Liver (tissue), 9 donors: ENCODE data around the gene SUPT16H. TPM values are rescaled to one million over a fixed set of nuclear protein-coding genes. Genes with fewer than 3 reads are reported as not detected.

ENCODE experiments used
- DNase-seq: peaks from one replicate; pipeline ENCODE4 v3.0.0-alpha.2; 2017; ENCODE audit warnings: low spot score
- H3K27ac ChIP-seq, 2 donors: one replicate each; pipeline ENCODE4 v1.7.0; 2013; ENCODE audit warnings: inconsistent platforms in 2 of 2, low read length in 2 of 2, control low read depth in 1 of 2, low read depth in 1 of 2, mild to moderate bottlenecking in 1 of 2
- H3K27me3 ChIP-seq, 4 donors: one replicate each; pipeline versions ENCODE4 v1.6.1 to v1.7.0; 2013; ENCODE audit warnings: low read length in 3 of 4, inconsistent platforms in 1 of 4, mild to moderate bottlenecking in 1 of 4, moderate library complexity in 1 of 4; ENCODE audit not compliant: control insufficient read depth in 4 of 4, insufficient read depth in 4 of 4
- H3K36me3 ChIP-seq, 4 donors: one replicate each; pipeline versions ENCODE4 v1.6.1 to v1.7.0; 2013; ENCODE audit warnings: low read length in 3 of 4, mild to moderate bottlenecking in 3 of 4, low read depth in 1 of 4, moderate library complexity in 1 of 4; ENCODE audit not compliant: control insufficient read depth in 4 of 4, insufficient read depth in 3 of 4
- H3K4me1 ChIP-seq, 4 donors: one replicate each; pipeline versions ENCODE4 v1.6.1 to v1.7.0; 2013; ENCODE audit warnings: low read length in 3 of 4, mild to moderate bottlenecking in 3 of 4, moderate library complexity in 1 of 4; ENCODE audit not compliant: control insufficient read depth in 4 of 4, insufficient read depth in 4 of 4
- H3K4me3 ChIP-seq, 3 donors: one replicate each; pipeline versions ENCODE4 v1.6.1 to v1.7.0; 2013; ENCODE audit warnings: low read length in 3 of 3, control low read depth in 1 of 3, low read depth in 1 of 3, mild to moderate bottlenecking in 1 of 3
- H3K9ac ChIP-seq, 2 donors: one replicate each; pipeline ENCODE4 v1.7.0; 2013; ENCODE audit warnings: low read length in 2 of 2, mild to moderate bottlenecking in 2 of 2, moderate library complexity in 2 of 2, control low read depth in 1 of 2, low read depth in 1 of 2
- H3K9me3 ChIP-seq, 4 donors: one replicate each; pipeline versions ENCODE4 v1.6.1 to v1.7.0; 2013; ENCODE audit warnings: low read length in 3 of 4; ENCODE audit not compliant: control insufficient read depth in 4 of 4
- ATF3 ChIP-seq: IDR thresholded peaks from 2 replicates; pipeline ENCODE4 v1.6.1; 2016; ENCODE audit warnings: antibody characterized with exemption
- CTCF ChIP-seq: fragments of 150-350 bp; IDR thresholded peaks from 2 replicates; pipeline ENCODE4 v1.5.1; 2017; ENCODE audit warnings: improper control_type of control experiment, low read depth, low read length; ENCODE audit not compliant: missing input control
- FOXA2 ChIP-seq: IDR thresholded peaks from 2 replicates; pipeline ENCODE4 v1.6.1; 2016; ENCODE audit warnings: antibody characterized with exemption
- GABPA ChIP-seq, 2 donors: IDR thresholded peaks in 1 of 2; conservative IDR thresholded peaks in 1 of 2; 2 replicates each; pipeline ENCODE4 v1.6.1; 2016; ENCODE audit warnings: antibody characterized with exemption in 2 of 2, mild to moderate bottlenecking in 1 of 2, moderate library complexity in 1 of 2
- HNF4G ChIP-seq: IDR thresholded peaks from 2 replicates; pipeline ENCODE4 v1.6.1; 2016; ENCODE audit warnings: antibody characterized with exemption
- MAX ChIP-seq: IDR thresholded peaks from 2 replicates; pipeline ENCODE4 v1.6.1; 2016; ENCODE audit warnings: antibody characterized with exemption
- NR2F2 ChIP-seq: IDR thresholded peaks from 2 replicates; pipeline ENCODE4 v1.6.1; 2016; ENCODE audit warnings: antibody characterized with exemption
- RXRA ChIP-seq, 2 donors: IDR thresholded peaks; 2 replicates each; pipeline ENCODE4 v1.6.1; 2017 to 2018; ENCODE audit warnings: antibody characterized with exemption in 2 of 2, mild to moderate bottlenecking in 1 of 2
- TAF1 ChIP-seq: conservative IDR thresholded peaks from 2 replicates; pipeline ENCODE4 v1.6.1; 2016; ENCODE audit warnings: antibody characterized with exemption, mild to moderate bottlenecking
- YY1 ChIP-seq: IDR thresholded peaks from 2 replicates; pipeline ENCODE4 v1.6.1; 2016; ENCODE audit warnings: antibody characterized with exemption, mild to moderate bottlenecking
- ZBTB33 ChIP-seq: IDR thresholded peaks from 2 replicates; pipeline ENCODE4 v1.6.1; 2016; ENCODE audit warnings: antibody characterized with exemption
- WGBS: extraction: QIAGEN DNeasy Blood & Tissue Kit; methylation state at CpG from one replicate; pipeline ENCODE4 v1.1.7; 2013; 5-methylcytosine and 5-hydroxymethylcytosine counted together
- polyA plus RNA-seq, 2 donors: library from polyadenylated mRNA; stranded (reverse) in 1 of 2; unstranded in 1 of 2; fragments of 200-250 nt in 1 of 2; fragments of >200 nt in 1 of 2; fragmentation: Nextera tagmentation in 1 of 2; extraction: Ambion mirVana in 1 of 2; gene quantifications; one replicate each; pipeline versions ENCODE4 v1.2.1 to v1.2.3, GENCODE V29; 2013 to 2015
- total RNA-seq, 2 donors: library from RNA; depleted of rRNA; stranded (reverse); fragments of >200 nt; gene quantifications; one replicate each; pipeline ENCODE4 v1.2.3, GENCODE V29; 2014
- donor health status: healthy.
- donor health status: healthy.
- donor health status: healthy.
- donor health status: healthy.
- donor health status: healthy.

The SUPT16H gene
- total and polyA plus RNA-seq, 4 donors = 18.6 to 51.6 (median 23.9) TPM

GRCh38 chr14:21346532-21347135 lies 37.2 kb downstream of the SUPT16H start:
- Histone ChIP-seq H3K36me3 (peaks cover 0 to 11% (median 4%) of the 10 kb centered on the region in 4 donors), H3K27ac (no peak overlapping the region), H3K9ac (no peak overlapping the region), H3K9me3 (no peaks in the 10 kb centered on the region), H3K4me3 (no peak overlapping the region), H3K27me3 (no peaks in the 10 kb centered on the region), H3K4me1 (no peaks in the 10 kb centered on the region)
- no peak for DNase-seq
- no peak for TF ChIP-seq MAX
- TF ChIP-seq FOXA2 = no peak
- TF ChIP-seq HNF4G = no peak
- no peak for TF ChIP-seq TAF1
- no peak for TF ChIP-seq CTCF
- TF ChIP-seq GABPA (IDR thresholded peaks at IDR 0.05 in 1 of 2, conservative IDR thresholded peaks at IDR 0.05 in 1 of 2) = no peak
- no peak for TF ChIP-seq YY1
- no peak for TF ChIP-seq ATF3
- TF ChIP-seq ZBTB33 = no peak
- 86% methylated on average over 2 of the region's 2 CpGs for WGBS

- H3K4me1 ChIP-seq = no peaks in the 10 kb centered on the region
- no peak for TF ChIP-seq NR2F2
- no peak for TF ChIP-seq RXRA (IDR thresholded peaks at IDR 0.05)
- no peak for TF ChIP-seq FOXA2
- no peak for TF ChIP-seq GABPA (IDR thresholded peaks at IDR 0.05 in 1 of 2, conservative IDR thresholded peaks at IDR 0.05 in 1 of 2)
- no peak for TF ChIP-seq HNF4G
- TF ChIP-seq YY1 = no peak
- TF ChIP-seq TAF1 = no peak
- no peak for TF ChIP-seq CTCF
- TF ChIP-seq ZBTB33 = no peak
- no peak for TF ChIP-seq MAX
- H3K9ac ChIP-seq = no peak overlapping the region
- DNase-seq = no peak
- no peak overlapping the region for H3K27ac ChIP-seq
- H3K4me3 ChIP-seq = no peak overlapping the region
- H3K36me3 ChIP-seq = no peaks in the 10 kb centered on the region
- H3K9me3 ChIP-seq = no peaks in the 10 kb centered on the region
- no peaks in the 10 kb centered on the region for H3K27me3 ChIP-seq
- 85% methylated on average over 13 of the region's 13 CpGs for WGBS
Measured at GRCh38 chr14:21343035-21343794, 40.6 kb downstream of the SUPT16H start.
